HG02642 (cell line): ENCODE results near the gene SLC22A6.

Experiments
- ATAC-seq: cut with Tn5 transposase; IDR thresholded peaks from one replicate; pipeline ENCODE4 v1.9.1; 2021; ENCODE audit warnings: mild to moderate bottlenecking; ENCODE audit not compliant: unreplicated experiment, poor library complexity

SLC22A6 gene

GRCh38 chr11:62934496-62934785 is 50.3 kb downstream of the SLC22A6 start:
- no peak for ATAC-seq

- ATAC-seq, result no peak
Observed at GRCh38 chr11:62933750-62934495, 50.8 kb downstream of the SLC22A6 start.

- no peak for ATAC-seq
Observed at GRCh38 chr11:62933285-62933684, 51.5 kb downstream of the SLC22A6 start.

- no peak for ATAC-seq
Observed at GRCh38 chr11:62931499-62932278, 53.1 kb downstream of the SLC22A6 start.

GRCh38 chr11:62930666-62931065 is 54.1 kb downstream of the SLC22A6 start:
- no peak for ATAC-seq

GRCh38 chr11:62930157-62930556 is 54.6 kb downstream of the SLC22A6 start:
- ATAC-seq, result no peak

- no peak for ATAC-seq
Observed at GRCh38 chr11:62928011-62928410, 56.8 kb downstream of the SLC22A6 start.

- ATAC-seq, result no peak
Observed at GRCh38 chr11:62926680-62927455, 57.9 kb downstream of the SLC22A6 start.
